ENCODE results near the gene CHST9. TPM values are rescaled to one million over a fixed set of nuclear protein-coding genes. Genes with fewer than 3 reads are reported as not detected.

The CHST9 gene
- total RNA-seq, 1 experiment from 2014 or later: 0.07 TPM

DNA sequence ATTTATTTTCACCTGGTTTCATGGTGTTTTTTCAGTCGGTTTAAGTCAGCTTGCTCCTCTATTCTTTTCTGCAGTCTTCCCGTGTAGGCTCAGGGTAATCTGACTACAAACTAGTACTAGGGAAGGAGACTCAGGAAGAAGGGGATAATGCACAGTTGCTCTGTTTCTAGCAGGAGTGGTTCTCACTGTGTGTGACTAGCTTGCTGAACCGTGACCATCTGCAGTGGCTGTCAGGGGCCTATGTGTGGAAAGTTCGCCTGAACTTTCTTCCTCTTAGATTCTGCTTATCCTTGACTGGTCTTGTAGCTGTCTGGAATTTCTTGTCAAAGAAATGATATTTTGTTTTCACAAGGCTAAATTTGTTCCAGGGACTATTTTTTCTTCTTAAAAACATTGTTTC, 273.3 kb downstream of the CHST9 start:
- Histone ChIP-seq H3K27ac (no peak overlapping the region), H2AFZ (no peak overlapping the region), H3K9me3 (ENCODE audit: insufficient read depth, low read depth) (no peaks in the 10 kb centered on the region; the same call in 1 of the 2 replicates), H3K79me2 (ENCODE audit: low read depth) (no peaks in the 10 kb centered on the region), H3K4me3 (no peak overlapping the region), H3K36me3 (ENCODE audit: low read depth) (no peaks in the 10 kb centered on the region), H4K20me1 (ENCODE audit: insufficient read depth) (no peaks in the 10 kb centered on the region), H3F3A (ENCODE audit: insufficient read depth, low read depth) (no peaks in the 10 kb centered on the region), H3K9me2 (ENCODE audit: insufficient read depth) (no peaks in the 10 kb centered on the region), H3K4me1 (replicated peaks; ENCODE audit: insufficient read depth) (no peaks in the 10 kb centered on the region), H3K4me2 (no peak overlapping the region), H3K27me3 (ENCODE audit: insufficient read depth, low read depth) (no peaks in the 10 kb centered on the region)
- DNase-seq: no peak
- BruUV-seq (replicated peaks): no TSS peak
- ChIA-PET POLR2A (ENCODE audit: unreplicated experiment) (no interaction called here), CTCF (no interaction called here)
- intact Hi-C loops (cut with micrococcal nuclease; ENCODE audit: unreplicated experiment): no loop called here
- TF ChIP-seq, protein P1, sequence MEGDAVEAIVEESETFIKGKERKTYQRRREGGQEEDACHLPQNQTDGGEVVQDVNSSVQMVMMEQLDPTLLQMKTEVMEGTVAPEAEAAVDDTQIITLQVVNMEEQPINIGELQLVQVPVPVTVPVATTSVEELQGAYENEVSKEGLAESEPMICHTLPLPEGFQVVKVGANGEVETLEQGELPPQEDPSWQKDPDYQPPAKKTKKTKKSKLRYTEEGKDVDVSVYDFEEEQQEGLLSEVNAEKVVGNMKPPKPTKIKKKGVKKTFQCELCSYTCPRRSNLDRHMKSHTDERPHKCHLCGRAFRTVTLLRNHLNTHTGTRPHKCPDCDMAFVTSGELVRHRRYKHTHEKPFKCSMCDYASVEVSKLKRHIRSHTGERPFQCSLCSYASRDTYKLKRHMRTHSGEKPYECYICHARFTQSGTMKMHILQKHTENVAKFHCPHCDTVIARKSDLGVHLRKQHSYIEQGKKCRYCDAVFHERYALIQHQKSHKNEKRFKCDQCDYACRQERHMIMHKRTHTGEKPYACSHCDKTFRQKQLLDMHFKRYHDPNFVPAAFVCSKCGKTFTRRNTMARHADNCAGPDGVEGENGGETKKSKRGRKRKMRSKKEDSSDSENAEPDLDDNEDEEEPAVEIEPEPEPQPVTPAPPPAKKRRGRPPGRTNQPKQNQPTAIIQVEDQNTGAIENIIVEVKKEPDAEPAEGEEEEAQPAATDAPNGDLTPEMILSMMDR (conservative IDR thresholded peaks at IDR 0.05): no peak
- TF ChIP-seq EZH2 (IDR thresholded peaks at IDR 0.05; ENCODE audit: low read depth): no peak

DNA sequence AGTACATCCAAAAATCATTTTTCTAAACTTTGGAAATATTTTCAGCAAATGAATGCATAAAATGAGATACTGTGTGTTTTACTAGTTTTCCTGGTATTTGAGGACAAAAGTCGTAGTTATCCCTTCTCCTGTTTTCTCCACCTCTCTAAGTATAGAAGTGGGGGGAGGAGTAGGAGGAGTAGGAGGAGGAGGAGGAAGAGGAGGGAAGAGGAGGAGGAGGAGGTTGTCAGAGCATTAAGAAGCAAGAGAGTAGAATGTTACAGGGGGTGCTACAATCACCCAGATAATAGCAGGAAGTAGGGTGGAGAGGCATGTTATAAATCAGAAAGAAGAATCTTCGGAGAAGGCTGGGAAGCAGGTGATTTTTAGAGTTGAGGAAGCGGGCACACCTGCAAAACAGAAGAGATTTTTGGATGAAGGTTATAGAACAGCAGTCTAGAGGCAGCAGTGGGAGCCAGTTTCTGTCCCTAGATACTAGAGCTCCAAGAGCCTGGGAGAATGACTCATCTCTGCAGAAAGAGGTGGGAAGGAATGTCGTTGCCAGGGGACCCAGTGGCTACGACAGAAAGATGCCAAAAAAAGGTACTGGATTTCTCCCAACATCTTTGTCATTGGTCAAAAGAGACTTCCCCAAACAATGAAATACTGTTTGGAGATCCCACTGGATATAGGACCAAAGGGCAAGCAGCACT, 275.4 kb downstream of the CHST9 start:
- Histone ChIP-seq H3K9me2 (ENCODE audit: insufficient read depth) (no peaks in the 10 kb centered on the region), H2AFZ (no peak overlapping the region), H3K4me3 (no peak overlapping the region), H3K36me3 (ENCODE audit: low read depth) (no peaks in the 10 kb centered on the region), H3F3A (ENCODE audit: insufficient read depth, low read depth) (no peaks in the 10 kb centered on the region), H3K4me1 (replicated peaks; ENCODE audit: insufficient read depth) (no peaks in the 10 kb centered on the region), H3K27me3 (ENCODE audit: insufficient read depth, low read depth) (no peaks in the 10 kb centered on the region), H3K4me2 (no peak overlapping the region), H3K79me2 (ENCODE audit: low read depth) (no peaks in the 10 kb centered on the region), H4K20me1 (ENCODE audit: insufficient read depth) (no peaks in the 10 kb centered on the region), H3K27ac (no peak overlapping the region), H3K9me3 (ENCODE audit: insufficient read depth, low read depth) (no peaks in the 10 kb centered on the region)
- ChIA-PET CTCF (no interaction called here), POLR2A (ENCODE audit: unreplicated experiment) (no interaction called here)
- no TSS peak for BruUV-seq (replicated peaks)
- intact Hi-C loops (cut with micrococcal nuclease; ENCODE audit: unreplicated experiment): no loop called here
- DNase-seq: no peak
- TF ChIP-seq, protein P1 (conservative IDR thresholded peaks at IDR 0.05): no peak
- TF ChIP-seq EZH2 (IDR thresholded peaks at IDR 0.05; ENCODE audit: low read depth): no peak

DNA sequence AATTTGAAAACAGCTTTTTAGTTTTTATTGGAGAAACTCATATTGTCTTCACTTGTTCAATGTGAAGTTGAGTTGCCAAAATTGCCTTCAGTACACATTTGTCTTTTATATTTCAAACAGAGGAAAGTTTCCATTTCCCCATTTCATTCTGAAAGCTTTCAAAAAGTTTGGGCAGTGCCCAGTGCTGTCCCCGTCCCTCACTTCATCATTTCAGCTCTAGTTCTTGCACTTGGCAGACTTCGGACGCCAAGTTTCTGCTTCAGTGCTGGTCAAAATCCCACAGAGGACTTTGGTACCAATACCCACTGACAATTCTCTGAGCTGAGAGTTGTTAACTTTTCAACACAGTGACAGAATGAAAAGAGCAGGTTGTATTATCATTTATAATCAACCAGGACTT, 276.2 kb downstream of the CHST9 start:
- CTCF ChIA-PET: no interaction called here
- no peak overlapping the region for H2AFZ ChIP-seq
- no peaks in the 10 kb centered on the region for H3K79me2 ChIP-seq (ENCODE audit: low read depth)
- H3K4me2 ChIP-seq: no peak overlapping the region
- no peaks in the 10 kb centered on the region for H4K20me1 ChIP-seq (ENCODE audit: insufficient read depth)
- intact Hi-C loops (cut with micrococcal nuclease; ENCODE audit: unreplicated experiment): no loop called here
- H3K9me3 ChIP-seq (ENCODE audit: insufficient read depth, low read depth): no peaks in the 10 kb centered on the region
- no peaks in the 10 kb centered on the region for H3K27me3 ChIP-seq (ENCODE audit: insufficient read depth, low read depth)
- H3K9me2 ChIP-seq (ENCODE audit: insufficient read depth): no peaks in the 10 kb centered on the region
- POLR2A ChIA-PET (ENCODE audit: unreplicated experiment): interaction anchor here (0.6 kb wide), 1 partner anchor 73 kb away, joined by 4 read pairs; no protein-coding TSS in a partner anchor
- no peak for DNase-seq
- no peaks in the 10 kb centered on the region for H3F3A ChIP-seq (ENCODE audit: insufficient read depth, low read depth)
- no peak overlapping the region for H3K27ac ChIP-seq
- H3K4me3 ChIP-seq: no peak overlapping the region
- no peak for TF ChIP-seq EZH2 (IDR thresholded peaks at IDR 0.05; ENCODE audit: low read depth)
- TF ChIP-seq, protein P1 (conservative IDR thresholded peaks at IDR 0.05): no peak
- no TSS peak for BruUV-seq (replicated peaks)
- H3K36me3 ChIP-seq (ENCODE audit: low read depth): no peaks in the 10 kb centered on the region
- H3K4me1 ChIP-seq (replicated peaks; ENCODE audit: insufficient read depth): no peaks in the 10 kb centered on the region

All from PC-9 (cell line).